IgD-negative memory B cell (primary cell): ENCODE data around the gene FCAR. TPM values are rescaled to one million over a fixed set of nuclear protein-coding genes. Genes with fewer than 3 reads are reported as not detected.
A peak's percentile ranks its signal among the peaks of the same experiment; 100 is the strongest.
"Not testable (repeated sequence)": the region's sequence is repeated elsewhere in the genome, so short reads cannot be mapped to it uniquely, and the experiment has no call there.

ENCODE experiments used
- H3K27ac Mint-ChIP-seq, 3 donors: one replicate each; pipeline ENCODE4 v1.8.0; 2020 to 2022; ENCODE audit warnings: mild to moderate bottlenecking in 3 of 3, mixed read lengths in 3 of 3, moderate library complexity in 1 of 3
- H3K27me3 Mint-ChIP-seq: one replicate; pipeline ENCODE4 v1.8.0; 2021; ENCODE audit warnings: mixed read lengths
- H3K36me3 Mint-ChIP-seq: one replicate; pipeline ENCODE4 v1.8.0; 2020; ENCODE audit warnings: mild to moderate bottlenecking, mixed read lengths
- H3K4me1 Mint-ChIP-seq, 3 donors: one replicate each; pipeline ENCODE4 v1.8.0; 2020 to 2022; ENCODE audit warnings: mixed read lengths in 3 of 3, mild to moderate bottlenecking in 1 of 3
- H3K4me3 Mint-ChIP-seq, 4 donors: one replicate each; pipeline ENCODE4 v1.8.0; 2020 to 2022; ENCODE audit warnings: mild to moderate bottlenecking in 4 of 4, mixed read lengths in 4 of 4, moderate library complexity in 3 of 4
- H3K9me3 Mint-ChIP-seq, 3 donors: one replicate each; pipeline ENCODE4 v1.8.0; 2020 to 2021; ENCODE audit warnings: mixed read lengths in 3 of 3, mild to moderate bottlenecking in 1 of 3
- polyA plus RNA-seq: library from polyadenylated mRNA; unstranded; fragments of 300-500 nt; fragmentation: Illumina TruSeq; gene quantifications from one replicate; pipeline ENCODE4 v1.2.3, GENCODE V29; 2021

FCAR gene
- polyA plus RNA-seq, 1 donor from 2014 or later = 0.15 TPM

- Mint-ChIP-seq H3K9me3 (no peaks in the 10 kb centered on the region), H3K4me1 (no peaks in the 10 kb centered on the region), H3K27me3 (peaks cover 12% of the 10 kb centered on the region), H3K36me3 (no peaks in the 10 kb centered on the region), H3K4me3 (peak within 1 kb of the TSS in 1 of 4 donors; percentile 17), H3K27ac (no peak within 1 kb of the TSS)
These were observed 31.9 kb downstream of the FCAR start, which contains the start of gene NCR1 for GRCh38 chr19:54905803-54906511. Gene NCR1 (plus strand): TSS chr19:54906148. CDS start chr19:54906188, 40 bp downstream.

- H3K4me3 Mint-ChIP-seq = no peak overlapping the region
- peaks cover 12% of the 10 kb centered on the region for H3K27me3 Mint-ChIP-seq
- no peak overlapping the region for H3K27ac Mint-ChIP-seq
- H3K36me3 Mint-ChIP-seq = no peaks in the 10 kb centered on the region
- H3K4me1 Mint-ChIP-seq = no peaks in the 10 kb centered on the region
- no peaks in the 10 kb centered on the region for H3K9me3 Mint-ChIP-seq
These were observed 32.8 kb downstream of the FCAR start for GRCh38 chr19:54906819-54907218.

GRCh38 chr19:54907899-54908298, 33.9 kb downstream of the FCAR start:
- H3K36me3 Mint-ChIP-seq, H3K9me3 Mint-ChIP-seq, H3K4me3 Mint-ChIP-seq, H3K4me1 Mint-ChIP-seq, H3K27ac Mint-ChIP-seq: not testable (repeated sequence)
- peaks cover 12% of the 10 kb centered on the region for H3K27me3 Mint-ChIP-seq

- peaks cover 3 to 7% (median 4%) of the 10 kb centered on the region in 3 donors for H3K4me1 Mint-ChIP-seq
- H3K9me3 Mint-ChIP-seq = peaks cover 0 to 6% (median 0%) of the 10 kb centered on the region in 3 donors
- H3K36me3 Mint-ChIP-seq = no peaks in the 10 kb centered on the region
- H3K27ac Mint-ChIP-seq = peak overlapping the region in 1 of 3 donors; percentile 82
- H3K4me3 Mint-ChIP-seq = peak overlapping the region in 2 of 4 donors; percentile 9 to 68
- H3K27me3 Mint-ChIP-seq = peaks cover 20% of the 10 kb centered on the region
These were observed 42.8 kb downstream of the FCAR start for GRCh38 chr19:54916822-54917221.

GRCh38 chr19:54918499-54918898, 44.5 kb downstream of the FCAR start:
- Mint-ChIP-seq H3K27me3 (peaks cover 20% of the 10 kb centered on the region), H3K4me3 (no peak overlapping the region), H3K27ac (no peak overlapping the region), H3K4me1 (peaks cover 3 to 5% (median 4%) of the 10 kb centered on the region in 3 donors), H3K36me3 (no peaks in the 10 kb centered on the region), H3K9me3 (peaks cover 0 to 7% (median 0%) of the 10 kb centered on the region in 3 donors)

- not testable (repeated sequence) for H3K27ac Mint-ChIP-seq, H3K4me3 Mint-ChIP-seq, H3K4me1 Mint-ChIP-seq, H3K9me3 Mint-ChIP-seq, H3K36me3 Mint-ChIP-seq
- H3K27me3 Mint-ChIP-seq = peaks cover 12% of the 10 kb centered on the region
These were observed 45.9 kb downstream of the FCAR start for GRCh38 chr19:54919646-54920563.

GRCh38 chr19:54921082-54921481, 47.0 kb downstream of the FCAR start:
- peaks cover 5% of the 10 kb centered on the region for H3K27me3 Mint-ChIP-seq
- H3K4me3 Mint-ChIP-seq = no peak overlapping the region
- H3K36me3 Mint-ChIP-seq = peaks cover 2% of the 10 kb centered on the region
- peaks cover under 1 to 4% (median 3%) of the 10 kb centered on the region in 3 donors for H3K4me1 Mint-ChIP-seq
- H3K27ac Mint-ChIP-seq = peak overlapping the region in 1 of 3 donors; percentile 62
- H3K9me3 Mint-ChIP-seq = peaks cover 1 to 9% (median 4%) of the 10 kb centered on the region in 3 donors

- Mint-ChIP-seq H3K36me3 (peaks cover 2% of the 10 kb centered on the region), H3K4me1 (peaks cover 0 to 2% (median 0%) of the 10 kb centered on the region in 3 donors), H3K27ac (no peak overlapping the region), H3K9me3 (peaks cover 2 to 18% (median 6%) of the 10 kb centered on the region in 3 donors), H3K4me3 (no peak overlapping the region), H3K27me3 (peaks cover 1% of the 10 kb centered on the region)
These were observed 49.2 kb downstream of the FCAR start for GRCh38 chr19:54923276-54923675.

- H3K27ac Mint-ChIP-seq = no peak overlapping the region
- peak overlapping the region in 1 of 4 donors; percentile 27 for H3K4me3 Mint-ChIP-seq
- H3K4me1 Mint-ChIP-seq = no peaks in the 10 kb centered on the region
These were observed 54.3 kb downstream of the FCAR start for GRCh38 chr19:54928299-54928698.

GRCh38 chr19:54937926-54938325, 63.9 kb downstream of the FCAR start:
- peak overlapping the region in 3 of 4 donors; percentile 9 to 84 (median 40) for H3K4me3 Mint-ChIP-seq

More at GRCh38 chr19:54928299-54928698, 54.3 kb downstream of the FCAR start:
- Mint-ChIP-seq H3K36me3 (peaks cover 3% of the 10 kb centered on the region), H3K9me3 (peaks cover 4 to 18% (median 9%) of the 10 kb centered on the region in 3 donors), H3K27me3 (peaks cover 2% of the 10 kb centered on the region)

GRCh38 chr19:54938906-54939305, 64.9 kb downstream of the FCAR start:
- H3K4me1 Mint-ChIP-seq = peaks cover 7 to 11% (median 10%) of the 10 kb centered on the region in 3 donors
- no peaks in the 10 kb centered on the region for H3K36me3 Mint-ChIP-seq
- H3K27ac Mint-ChIP-seq = no peak overlapping the region
- H3K9me3 Mint-ChIP-seq = peaks cover 0 to 3% (median 0%) of the 10 kb centered on the region in 3 donors
- H3K27me3 Mint-ChIP-seq = peaks cover 9% of the 10 kb centered on the region
- peak overlapping the region in 3 of 4 donors; percentile 44 to 82 (median 68) for H3K4me3 Mint-ChIP-seq

More at GRCh38 chr19:54937926-54938325, 63.9 kb downstream of the FCAR start:
- Mint-ChIP-seq H3K4me1 (peaks cover 7 to 11% (median 10%) of the 10 kb centered on the region in 3 donors), H3K9me3 (peaks cover 0 to 2% (median 0%) of the 10 kb centered on the region in 3 donors), H3K27me3 (peaks cover 9% of the 10 kb centered on the region), H3K27ac (peak overlapping the region in 1 of 3 donors; percentile 47), H3K36me3 (no peaks in the 10 kb centered on the region)

- peaks cover 7 to 11% (median 10%) of the 10 kb centered on the region in 3 donors for H3K4me1 Mint-ChIP-seq
- H3K36me3 Mint-ChIP-seq, H3K4me3 Mint-ChIP-seq, H3K27me3 Mint-ChIP-seq, H3K9me3 Mint-ChIP-seq, H3K27ac Mint-ChIP-seq: not testable (repeated sequence)
These were observed 65.5 kb downstream of the FCAR start for GRCh38 chr19:54939538-54939937.
